ENCODE measurements around the gene PDF.

PDF gene

GRCh38 chr16:69339289-69340094 lies 9.1 kb upstream of the PDF start, which contains the start of the genes COG8 and NIP7:
TSS of gene COG8 (minus strand) at chr16:69339564. CDS start at chr16:69339552, 12 bp downstream.
TSS of gene NIP7 (plus strand) at chr16:69339772. CDS start at chr16:69339830, 58 bp downstream.
- peak; percentile 99 for DNase-seq

- no peak for DNase-seq
These were observed 8.3 kb upstream of the PDF start for GRCh38 chr16:69338557-69339288.

GRCh38 chr16:69334696-69335095 lies 4.3 kb upstream of the PDF start:
- DNase-seq, result no peak

- no peak for DNase-seq
These were observed 761 bp downstream of the PDF start for GRCh38 chr16:69329369-69330285.

GRCh38 chr16:69328854-69329316 lies 1.5 kb downstream of the PDF start:
- DNase-seq, result no peak

GRCh38 chr16:69327585-69328310 lies 2.6 kb downstream of the PDF start:
- no peak for DNase-seq

- no peak for DNase-seq
These were observed 4.1 kb downstream of the PDF start for GRCh38 chr16:69326172-69326873.

- DNase-seq, result no peak
These were observed 4.6 kb downstream of the PDF start for GRCh38 chr16:69325784-69326171.

GRCh38 chr16:69324585-69325253 lies 5.7 kb downstream of the PDF start:
- DNase-seq, result no peak

- DNase-seq, result no peak
These were observed 6.3 kb downstream of the PDF start for GRCh38 chr16:69324013-69324531.

- DNase-seq, result no peak
These were observed 7.0 kb downstream of the PDF start for GRCh38 chr16:69323415-69323814.

- DNase-seq, result no peak
These were observed 8.0 kb downstream of the PDF start for GRCh38 chr16:69322343-69322742.

- no peak for DNase-seq
These were observed 9.3 kb downstream of the PDF start for GRCh38 chr16:69321080-69321479.

GRCh38 chr16:69320740-69321073 lies 9.7 kb downstream of the PDF start:
- DNase-seq, result no peak

GRCh38 chr16:69319826-69320739 lies 10.3 kb downstream of the PDF start:
- DNase-seq, result no peak

- DNase-seq, result no peak
These were observed 11.0 kb downstream of the PDF start for GRCh38 chr16:69319381-69319780.

- DNase-seq, result no peak
These were observed 11.5 kb downstream of the PDF start for GRCh38 chr16:69318911-69319289.

- no peak for DNase-seq
These were observed 12.0 kb downstream of the PDF start for GRCh38 chr16:69318177-69318910.

GRCh38 chr16:69316595-69317034 lies 13.8 kb downstream of the PDF start:
- DNase-seq, result no peak
